ENCODE results near the gene VTI1A. TPM values are rescaled to one million over a fixed set of nuclear protein-coding genes. Genes with fewer than 3 reads are reported as not detected.

The VTI1A gene
- total RNA-seq, 1 experiment from 2014 or later = 44.4 TPM

DNA sequence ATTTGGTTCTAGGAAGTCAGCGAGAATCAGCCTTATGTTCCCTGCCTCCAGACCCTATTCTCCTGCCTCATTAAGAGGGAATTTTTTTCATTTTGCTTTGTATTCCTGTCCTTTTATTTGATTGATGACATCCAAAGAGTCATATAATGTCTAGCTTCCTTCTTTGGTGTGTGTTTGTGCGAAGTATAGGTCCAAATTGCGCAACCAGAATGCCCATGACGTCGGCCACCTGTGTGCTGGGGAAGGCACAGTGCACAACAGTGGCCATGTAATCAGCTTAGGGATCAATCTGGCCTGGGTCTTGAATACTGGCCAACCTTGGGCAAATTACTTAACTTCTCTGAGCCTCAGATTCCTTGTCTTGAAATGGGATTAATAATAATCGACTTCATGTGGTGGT lies 206.2 kb downstream of the VTI1A start:
- no peak for TF ChIP-seq CTCF (IDR thresholded peaks at IDR 0.05; ENCODE audit: unreplicated experiment)
- BruUV-seq (replicated peaks) = no TSS peak
- Mint-ChIP-seq H3K4me1 (ENCODE audit: insufficient read depth, unreplicated experiment) (peaks cover 1% of the 10 kb centered on the region), H3K27ac (ENCODE audit: low read depth, unreplicated experiment) (no peak overlapping the region), H3K36me3 (ENCODE audit: insufficient read depth, unreplicated experiment) (peaks cover 5% of the 10 kb centered on the region), H3K27me3 (ENCODE audit: insufficient read depth, unreplicated experiment) (no peaks in the 10 kb centered on the region), H3K9me3 (ENCODE audit: unreplicated experiment) (no peaks in the 10 kb centered on the region), H3K4me3 (ENCODE audit: unreplicated experiment) (no peak overlapping the region)
- intact Hi-C loops (cut with micrococcal nuclease) = no loop called here
- DNase-seq (ENCODE audit: unreplicated experiment) = no peak
- CTCF ChIA-PET = no interaction called here
- POLR2A ChIA-PET = no interaction called here

DNA sequence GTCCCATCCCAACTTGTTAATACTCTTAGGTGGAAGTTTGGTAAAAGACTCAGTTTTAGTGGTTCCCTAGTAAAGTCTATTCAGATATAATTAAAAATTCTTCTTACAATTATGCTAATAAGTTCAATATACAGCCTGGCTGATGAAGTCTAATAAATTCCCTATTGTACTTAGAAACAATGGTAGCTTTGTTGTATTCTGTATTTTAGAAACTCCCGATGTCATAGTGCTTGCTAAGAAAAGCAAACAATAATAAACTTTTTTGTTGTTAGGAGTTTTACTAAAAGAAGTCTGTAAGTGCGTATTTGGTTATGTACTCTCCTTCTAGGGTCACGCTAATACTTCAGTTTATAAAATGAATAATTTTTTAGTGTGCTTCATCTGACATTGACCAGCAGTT lies 206.8 kb downstream of the VTI1A start:
- no peaks in the 10 kb centered on the region for H3K9me3 Mint-ChIP-seq (ENCODE audit: unreplicated experiment)
- H3K4me3 Mint-ChIP-seq (ENCODE audit: unreplicated experiment) = no peak overlapping the region
- H3K27ac Mint-ChIP-seq (ENCODE audit: low read depth, unreplicated experiment) = no peak overlapping the region
- no TSS peak for BruUV-seq (replicated peaks)
- intact Hi-C loops (cut with micrococcal nuclease) = no loop called here
- peaks cover 8% of the 10 kb centered on the region for H3K4me1 Mint-ChIP-seq (ENCODE audit: insufficient read depth, unreplicated experiment)
- no peaks in the 10 kb centered on the region for H3K27me3 Mint-ChIP-seq (ENCODE audit: insufficient read depth, unreplicated experiment)
- ChIA-PET POLR2A (no interaction called here), CTCF (no interaction called here)
- DNase-seq (ENCODE audit: unreplicated experiment) = no peak
- peaks cover 5% of the 10 kb centered on the region for H3K36me3 Mint-ChIP-seq (ENCODE audit: insufficient read depth, unreplicated experiment)
- TF ChIP-seq CTCF (IDR thresholded peaks at IDR 0.05; ENCODE audit: unreplicated experiment) = no peak

GRCh38 chr10:112654794-112655193 lies 207.8 kb downstream of the VTI1A start:
- no peak for DNase-seq (ENCODE audit: unreplicated experiment)
- intact Hi-C loops (cut with micrococcal nuclease) = no loop called here
- Mint-ChIP-seq H3K4me1 (ENCODE audit: insufficient read depth, unreplicated experiment) (peaks cover 15% of the 10 kb centered on the region), H3K4me3 (ENCODE audit: unreplicated experiment) (no peak overlapping the region), H3K27me3 (ENCODE audit: insufficient read depth, unreplicated experiment) (no peaks in the 10 kb centered on the region), H3K36me3 (ENCODE audit: insufficient read depth, unreplicated experiment) (peaks cover 5% of the 10 kb centered on the region), H3K27ac (ENCODE audit: low read depth, unreplicated experiment) (no peak overlapping the region), H3K9me3 (ENCODE audit: unreplicated experiment) (no peaks in the 10 kb centered on the region)
- ChIA-PET POLR2A (no interaction called here), CTCF (no interaction called here)
- TF ChIP-seq CTCF (IDR thresholded peaks at IDR 0.05; ENCODE audit: unreplicated experiment) = no peak
- no TSS peak for BruUV-seq (replicated peaks)

- no peaks in the 10 kb centered on the region for H3K27me3 Mint-ChIP-seq (ENCODE audit: insufficient read depth, unreplicated experiment)
- DNase-seq (ENCODE audit: unreplicated experiment) = no peak
- no TSS peak for BruUV-seq (replicated peaks)
- no peak for TF ChIP-seq CTCF (IDR thresholded peaks at IDR 0.05; ENCODE audit: unreplicated experiment)
- no peak overlapping the region for H3K27ac Mint-ChIP-seq (ENCODE audit: low read depth, unreplicated experiment)
- ChIA-PET POLR2A (interaction anchor here (0.9 kb wide), 1 partner anchor 19 kb away, joined by 3 read pairs; no protein-coding TSS in a partner anchor), CTCF (no interaction called here)
- peaks cover 15% of the 10 kb centered on the region for H3K4me1 Mint-ChIP-seq (ENCODE audit: insufficient read depth, unreplicated experiment)
- no peaks in the 10 kb centered on the region for H3K9me3 Mint-ChIP-seq (ENCODE audit: unreplicated experiment)
- intact Hi-C loops (cut with micrococcal nuclease) = no loop called here
- peaks cover 5% of the 10 kb centered on the region for H3K36me3 Mint-ChIP-seq (ENCODE audit: insufficient read depth, unreplicated experiment)
- no peak overlapping the region for H3K4me3 Mint-ChIP-seq (ENCODE audit: unreplicated experiment)
Measured at GRCh38 chr10:112655722-112656121, 208.7 kb downstream of the VTI1A start.

Measured in MCF 10A (cell line).